ENCODE results near the gene SMPDL3A. TPM values are rescaled to one million over a fixed set of nuclear protein-coding genes. Genes with fewer than 3 reads are reported as not detected.

The SMPDL3A gene
- total and polyA plus RNA-seq, 3 experiments from 2014 or later = 0.16 to 0.24 TPM; not detected in 1

Other genes starting within 250 kb of the SMPDL3A start
- gene PKIB, start 178.9 kb upstream of the SMPDL3A start, total RNA-seq = under 1 TPM in 1 of 2 experiments, not detected in 1; 0.26 TPM
- gene PKIB, start 178.9 kb upstream of the SMPDL3A start, polyA plus RNA-seq = 0.98 TPM
- not detected for gene FABP7, start 9.5 kb upstream of the SMPDL3A start, total RNA-seq
- not detected for gene FABP7, start 9.5 kb upstream of the SMPDL3A start, polyA plus RNA-seq
- not detected for gene CLVS2, start 207.0 kb downstream of the SMPDL3A start, total RNA-seq
- gene CLVS2, start 207.0 kb downstream of the SMPDL3A start, polyA plus RNA-seq = not detected

Data from CD8-positive, alpha-beta memory T cell (primary cell).